BE2C (cell line): ENCODE data around the gene ZC3HAV1.
"Not testable (repeated sequence)": the region's sequence is repeated elsewhere in the genome, so short reads cannot be mapped to it uniquely, and the experiment has no call there.

ENCODE experiments used
- DNase-seq: peaks from one replicate; pipeline ENCODE4 v3.0.0-alpha.2; 2020
- H3K27me3 ChIP-seq: fragments of 250-450 bp; sonication (Bioruptor Pico); 2 replicates; pipeline ENCODE4 v1.5.1; 2020; ENCODE audit warnings: mild to moderate bottlenecking
- H3K36me3 ChIP-seq: fragments of 250-450 bp; sonication (Bioruptor Pico); 2 replicates; pipeline ENCODE4 v1.5.1; 2020; ENCODE audit warnings: mild to moderate bottlenecking
- H3K4me1 ChIP-seq: fragments of 250-450 bp; sonication (Bioruptor Pico); 2 replicates; pipeline ENCODE4 v1.5.1; 2020
- H3K4me3 ChIP-seq: 2 replicates; pipeline ENCODE4 v1.5.1; 2011; ENCODE audit warnings: low read depth, low read length
- H3K9me3 ChIP-seq: fragments of 250-450 bp; sonication (Bioruptor Pico); 2 replicates; pipeline ENCODE4 v1.5.1; 2020
- TF ChIP-seq, protein P1 (sequence below): IDR thresholded peaks from 2 replicates; pipeline ENCODE4 v1.5.1; 2012; ENCODE audit warnings: mild to moderate bottlenecking, low read depth, low read length

ZC3HAV1 gene

DNA sequence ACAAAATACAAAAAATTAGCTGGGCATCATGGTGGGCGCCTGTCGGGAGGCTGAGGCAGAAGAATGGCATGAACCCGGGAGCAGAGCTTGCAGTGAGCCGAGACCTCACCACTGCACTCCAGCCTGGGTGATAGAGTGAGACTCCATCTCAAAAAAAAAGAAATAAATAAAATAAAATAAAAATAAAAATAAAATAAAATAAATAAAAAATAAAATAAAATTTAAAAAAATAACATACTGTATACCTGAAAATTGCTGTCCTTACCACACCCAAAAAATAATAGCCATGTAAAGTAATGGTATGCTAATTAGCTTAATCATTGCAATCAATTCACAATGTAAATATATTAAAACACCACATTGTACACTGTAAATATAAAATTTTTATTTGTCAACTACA, 77.0 kb downstream of the ZC3HAV1 start:
- no peaks in the 10 kb centered on the region for H3K27me3 ChIP-seq
- H3K4me3 ChIP-seq, result no peak overlapping the region
- H3K36me3 ChIP-seq, result peaks cover 62% of the 10 kb centered on the region
- no peak for DNase-seq
- TF ChIP-seq, protein P1, sequence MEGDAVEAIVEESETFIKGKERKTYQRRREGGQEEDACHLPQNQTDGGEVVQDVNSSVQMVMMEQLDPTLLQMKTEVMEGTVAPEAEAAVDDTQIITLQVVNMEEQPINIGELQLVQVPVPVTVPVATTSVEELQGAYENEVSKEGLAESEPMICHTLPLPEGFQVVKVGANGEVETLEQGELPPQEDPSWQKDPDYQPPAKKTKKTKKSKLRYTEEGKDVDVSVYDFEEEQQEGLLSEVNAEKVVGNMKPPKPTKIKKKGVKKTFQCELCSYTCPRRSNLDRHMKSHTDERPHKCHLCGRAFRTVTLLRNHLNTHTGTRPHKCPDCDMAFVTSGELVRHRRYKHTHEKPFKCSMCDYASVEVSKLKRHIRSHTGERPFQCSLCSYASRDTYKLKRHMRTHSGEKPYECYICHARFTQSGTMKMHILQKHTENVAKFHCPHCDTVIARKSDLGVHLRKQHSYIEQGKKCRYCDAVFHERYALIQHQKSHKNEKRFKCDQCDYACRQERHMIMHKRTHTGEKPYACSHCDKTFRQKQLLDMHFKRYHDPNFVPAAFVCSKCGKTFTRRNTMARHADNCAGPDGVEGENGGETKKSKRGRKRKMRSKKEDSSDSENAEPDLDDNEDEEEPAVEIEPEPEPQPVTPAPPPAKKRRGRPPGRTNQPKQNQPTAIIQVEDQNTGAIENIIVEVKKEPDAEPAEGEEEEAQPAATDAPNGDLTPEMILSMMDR, result no peak
- peaks cover 2% of the 10 kb centered on the region; the same call in 1 of the 2 replicates for H3K4me1 ChIP-seq
- no peaks in the 10 kb centered on the region for H3K9me3 ChIP-seq

DNA sequence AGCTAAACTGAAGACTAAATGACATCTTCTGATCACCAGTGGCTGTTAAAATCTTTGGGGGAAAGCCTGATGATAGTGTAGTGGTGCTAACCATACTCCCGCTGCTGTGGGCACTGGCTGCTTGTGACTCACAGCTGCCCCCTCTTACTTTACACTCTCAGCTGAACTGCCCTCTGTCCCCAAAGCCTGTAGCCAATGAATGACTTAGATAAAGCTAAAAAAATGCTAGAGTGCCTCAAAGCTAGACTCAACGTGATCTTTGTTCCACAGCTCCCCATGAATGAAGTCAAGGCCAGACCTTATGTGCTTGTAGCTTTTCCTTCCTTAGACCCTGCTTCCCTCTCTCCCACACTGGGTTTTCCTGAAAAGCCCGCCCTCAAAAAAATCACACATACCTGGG, 80.2 kb downstream of the ZC3HAV1 start:
- peaks cover 84% of the 10 kb centered on the region for H3K36me3 ChIP-seq
- no peaks in the 10 kb centered on the region for H3K4me1 ChIP-seq
- no peaks in the 10 kb centered on the region for H3K27me3 ChIP-seq
- TF ChIP-seq, protein P1, result no peak
- H3K9me3 ChIP-seq, result no peaks in the 10 kb centered on the region
- no peak overlapping the region for H3K4me3 ChIP-seq
- no peak for DNase-seq

DNA sequence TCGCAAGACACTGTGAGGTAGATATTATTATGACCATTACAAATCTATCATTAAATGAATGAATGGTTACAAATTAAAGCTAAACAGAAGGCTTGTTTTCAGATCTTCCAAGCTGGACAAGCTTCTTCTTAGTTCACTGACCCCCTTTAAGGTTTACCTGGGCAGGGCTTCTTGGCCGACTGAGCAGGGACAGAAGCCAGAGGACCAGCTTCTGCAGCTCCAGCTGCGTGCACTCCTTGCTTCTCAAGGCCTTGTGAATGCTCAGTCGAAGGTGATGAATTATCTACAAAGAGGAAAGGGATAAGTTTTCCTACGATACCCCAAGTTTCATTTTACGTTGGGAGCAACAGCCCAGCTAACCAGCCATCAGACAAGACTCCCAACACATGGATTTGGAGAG, 83.0 kb downstream of the ZC3HAV1 start:
- H3K36me3 ChIP-seq, result peaks cover 70% of the 10 kb centered on the region
- H3K27me3 ChIP-seq, result no peaks in the 10 kb centered on the region
- DNase-seq, result no peak
- no peaks in the 10 kb centered on the region for H3K9me3 ChIP-seq
- no peaks in the 10 kb centered on the region for H3K4me1 ChIP-seq
- TF ChIP-seq, protein P1, result no peak
- no peak overlapping the region for H3K4me3 ChIP-seq

DNA sequence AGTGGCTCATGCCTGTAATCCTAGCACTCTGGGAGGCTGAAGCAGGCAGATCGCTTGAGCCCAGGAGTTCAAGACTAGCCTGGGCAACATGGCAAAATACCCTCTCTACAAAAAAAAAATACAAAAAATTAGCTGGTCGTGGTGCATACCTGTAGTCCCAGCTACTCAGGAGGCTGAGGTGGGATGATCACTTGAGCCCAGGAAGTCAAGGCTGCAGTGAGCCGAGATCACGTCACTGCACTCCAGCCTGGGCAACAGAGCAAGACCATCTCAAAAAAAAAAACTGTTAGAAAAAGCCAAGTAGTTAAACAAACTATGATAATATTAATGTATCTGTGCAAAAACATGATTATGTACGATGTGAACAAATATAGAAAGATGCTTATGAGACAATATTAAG, 83.7 kb downstream of the ZC3HAV1 start:
- H3K9me3 ChIP-seq, H3K27me3 ChIP-seq, H3K4me1 ChIP-seq, H3K4me3 ChIP-seq, DNase-seq: not testable (repeated sequence)
- H3K36me3 ChIP-seq, result peaks cover 63% of the 10 kb centered on the region

DNA sequence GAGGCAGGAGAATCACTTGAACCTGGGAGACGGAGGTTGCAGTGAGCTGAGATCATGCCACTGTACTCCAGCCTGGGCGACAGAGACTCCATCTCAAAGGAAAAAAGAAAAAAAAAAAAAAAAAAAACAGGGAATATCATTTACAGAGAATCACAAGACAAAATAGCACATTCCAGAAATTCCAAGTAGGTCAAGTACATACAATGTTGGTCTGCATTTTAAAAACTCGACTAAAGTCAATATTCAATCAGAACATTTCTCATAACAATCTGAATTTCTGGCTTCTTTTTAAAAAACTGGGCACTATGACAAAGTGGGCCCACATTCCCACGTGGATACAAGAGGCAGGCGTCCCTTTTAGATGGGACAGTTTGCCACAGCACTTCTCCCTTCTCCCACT, 86.4 kb downstream of the ZC3HAV1 start:
- Histone ChIP-seq H3K4me1 (no peaks in the 10 kb centered on the region), H3K4me3 (no peak overlapping the region), H3K27me3 (no peaks in the 10 kb centered on the region), H3K9me3 (no peaks in the 10 kb centered on the region), H3K36me3 (peaks cover 50% of the 10 kb centered on the region)
- TF ChIP-seq, protein P1, result no peak
- DNase-seq, result no peak

DNA sequence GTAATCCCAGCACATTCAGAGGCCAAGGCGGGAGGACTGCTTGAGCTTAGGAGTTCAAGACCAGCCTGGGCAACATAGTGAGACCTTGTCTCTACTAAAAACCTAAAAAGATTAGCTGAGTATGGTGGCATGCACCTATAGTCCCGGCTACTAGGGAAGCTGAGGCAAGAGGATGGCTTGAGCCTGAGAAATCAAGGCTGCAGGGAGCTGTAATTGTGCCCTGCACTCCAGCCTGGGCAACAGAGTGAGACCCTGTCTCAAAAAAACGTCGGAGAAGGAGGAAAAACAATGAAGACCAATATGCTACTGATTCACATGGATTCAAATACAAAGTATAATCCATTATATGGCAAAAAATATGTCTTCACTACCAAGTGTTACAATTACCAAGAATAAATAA, 87.2 kb downstream of the ZC3HAV1 start:
- no peaks in the 10 kb centered on the region; the same call in 1 of the 2 replicates for H3K4me1 ChIP-seq
- TF ChIP-seq, protein P1, result no peak
- no peaks in the 10 kb centered on the region for H3K27me3 ChIP-seq
- no peaks in the 10 kb centered on the region for H3K9me3 ChIP-seq
- no peak for DNase-seq
- peaks cover 42% of the 10 kb centered on the region for H3K36me3 ChIP-seq
- no peak overlapping the region for H3K4me3 ChIP-seq

DNA sequence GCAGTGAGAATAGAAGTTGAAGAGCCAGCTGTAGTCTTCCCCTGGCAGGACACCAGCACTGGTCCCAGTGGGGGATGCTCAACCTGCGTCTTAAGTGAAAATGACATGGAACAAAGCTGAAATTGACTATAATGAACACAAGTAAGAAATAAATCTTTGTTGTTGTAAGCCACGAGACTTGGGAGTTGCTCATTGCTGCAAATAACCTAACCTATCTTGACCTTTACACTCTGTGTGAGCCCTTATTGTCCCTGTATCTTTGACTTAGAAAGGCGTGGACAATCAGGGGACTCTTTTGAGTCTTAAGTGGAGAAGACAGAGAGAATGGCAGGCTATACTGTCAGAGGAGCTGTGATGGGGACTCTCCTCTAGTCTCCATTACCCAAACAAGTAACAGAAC, 90.6 kb downstream of the ZC3HAV1 start:
- peaks cover 18% of the 10 kb centered on the region for H3K36me3 ChIP-seq
- H3K9me3 ChIP-seq, result no peaks in the 10 kb centered on the region
- no peak overlapping the region for H3K4me3 ChIP-seq
- no peaks in the 10 kb centered on the region; the same call in 1 of the 2 replicates for H3K4me1 ChIP-seq
- no peaks in the 10 kb centered on the region for H3K27me3 ChIP-seq
- TF ChIP-seq, protein P1, result no peak
- DNase-seq, result no peak
